ENCODE data around the gene RASA3.

Gene RASA3

GRCh38 chr13:113939944-113940297 lies 192.5 kb downstream of the RASA3 start:
- no peak for DNase-seq

DNA sequence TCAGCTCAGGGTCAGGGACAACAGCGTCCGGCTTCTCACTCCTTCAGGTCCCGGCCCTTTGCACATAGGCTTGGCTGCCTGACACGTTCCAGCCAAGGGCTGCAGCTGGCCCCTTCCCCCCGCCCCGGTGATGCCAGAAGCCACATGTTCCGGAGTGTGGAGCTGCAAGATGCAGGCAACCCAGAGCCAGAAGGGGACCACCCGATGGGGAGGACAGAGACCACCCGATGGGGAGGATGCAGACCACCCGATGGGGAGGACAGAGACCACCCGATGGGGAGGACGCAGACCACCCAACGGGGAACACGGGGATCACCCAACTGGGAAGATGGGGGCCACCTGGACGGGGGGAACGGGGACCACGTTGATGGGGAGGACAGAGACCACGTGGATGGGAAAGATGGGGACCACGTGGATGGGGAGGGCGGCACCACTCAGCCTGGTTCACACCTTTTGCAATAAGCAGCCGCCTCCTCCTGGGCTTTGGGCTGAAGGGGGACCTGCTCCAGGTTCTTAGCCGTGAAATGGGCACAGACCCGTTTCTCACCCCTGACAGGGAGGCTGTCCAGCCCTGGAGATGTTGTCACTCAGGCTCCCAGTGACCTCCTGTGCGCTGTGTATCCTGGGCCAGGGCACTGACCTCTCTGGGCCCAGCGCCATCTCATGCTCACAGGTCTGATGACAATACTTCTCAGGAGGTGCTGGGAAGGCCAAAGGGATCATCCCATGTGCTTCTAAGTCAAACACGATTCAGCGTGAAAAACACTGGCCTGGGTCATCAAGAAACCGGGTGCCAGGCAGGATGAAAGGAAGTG lies 193.1 kb downstream of the RASA3 start:
- DNase-seq: no peak

DNA sequence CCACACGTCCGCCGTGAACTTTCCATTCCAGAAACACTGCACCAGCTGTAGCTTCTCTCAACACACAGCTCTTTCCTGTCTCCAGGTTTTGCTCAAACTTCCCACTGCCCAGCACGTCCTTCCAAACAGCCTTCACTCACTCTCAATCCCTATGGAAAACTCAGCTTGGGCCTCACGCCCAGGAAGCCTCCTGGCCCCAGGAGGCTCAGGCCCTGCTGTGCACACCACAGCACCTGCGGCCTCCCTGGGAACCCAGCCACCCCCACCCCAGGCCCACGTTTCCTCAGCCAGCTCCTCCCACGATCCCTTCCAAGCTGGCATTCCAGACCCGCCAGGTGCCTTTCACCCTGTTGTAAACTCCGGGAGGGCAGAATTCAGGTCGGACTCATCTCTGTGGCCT lies 193.7 kb downstream of the RASA3 start:
- no peak for DNase-seq

DNA sequence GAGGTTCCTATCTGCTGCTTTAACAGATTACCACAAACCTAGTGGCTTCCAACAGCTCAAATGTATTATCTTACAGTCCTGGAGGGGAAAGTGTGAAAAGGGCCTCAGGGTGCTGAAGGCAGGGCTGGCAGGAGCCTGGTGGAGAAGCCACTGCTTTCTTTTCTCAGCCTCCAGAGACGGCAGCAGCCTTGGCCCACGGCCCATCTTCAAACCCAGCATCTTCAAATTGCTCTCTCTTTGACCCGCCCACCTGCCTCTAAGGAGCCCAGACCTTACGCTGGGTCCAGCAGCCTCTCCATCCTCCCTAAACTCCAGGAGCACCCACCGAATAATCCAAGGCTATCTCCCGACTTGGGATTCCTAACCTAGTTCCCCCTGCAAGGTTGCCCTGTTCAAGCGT lies 194.2 kb downstream of the RASA3 start:
- DNase-seq: no peak

- no peak for DNase-seq
These were observed 194.8 kb downstream of the RASA3 start for GRCh38 chr13:113937527-113938180.

GRCh38 chr13:113937073-113937472 lies 195.3 kb downstream of the RASA3 start:
- DNase-seq: no peak

DNA sequence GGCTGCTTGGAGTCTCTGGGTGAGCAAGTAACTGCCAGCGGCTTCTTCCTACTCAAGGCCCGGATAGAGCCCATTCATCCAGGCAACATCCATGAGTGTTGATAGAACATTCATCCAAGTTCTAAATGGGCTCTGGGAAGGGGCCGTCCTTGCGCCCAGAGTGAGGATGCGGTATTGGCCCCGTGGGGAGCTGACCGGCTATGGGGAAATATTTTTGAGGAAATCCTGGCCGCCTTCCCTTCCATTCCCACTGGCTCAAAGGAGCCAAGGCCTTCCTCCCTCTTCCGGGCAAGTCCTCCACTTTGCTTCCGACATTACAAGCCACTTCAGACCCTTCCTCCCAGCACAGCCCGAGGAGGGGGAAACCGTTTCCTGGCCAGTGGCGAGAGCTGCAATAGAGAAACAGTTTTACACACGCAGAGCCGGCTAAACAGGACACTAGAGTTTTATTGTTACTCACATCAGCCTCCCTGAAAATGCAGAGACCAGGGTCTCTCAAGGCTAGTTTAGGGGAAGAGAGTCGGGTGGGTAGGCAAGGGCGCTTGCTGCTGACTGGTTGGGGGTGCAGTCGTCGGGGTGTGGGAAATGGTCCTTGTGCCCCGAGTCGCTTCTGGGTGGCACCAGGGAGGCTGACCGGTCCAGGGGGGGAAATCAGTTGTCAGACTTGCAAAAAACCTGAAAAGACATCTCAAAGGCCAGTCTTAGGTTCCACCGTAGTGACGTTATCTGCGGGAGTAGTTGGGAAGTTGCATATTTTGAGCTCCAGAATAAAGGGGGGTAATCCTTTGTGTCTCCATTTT lies 196.1 kb downstream of the RASA3 start:
- no peak for DNase-seq

DNA sequence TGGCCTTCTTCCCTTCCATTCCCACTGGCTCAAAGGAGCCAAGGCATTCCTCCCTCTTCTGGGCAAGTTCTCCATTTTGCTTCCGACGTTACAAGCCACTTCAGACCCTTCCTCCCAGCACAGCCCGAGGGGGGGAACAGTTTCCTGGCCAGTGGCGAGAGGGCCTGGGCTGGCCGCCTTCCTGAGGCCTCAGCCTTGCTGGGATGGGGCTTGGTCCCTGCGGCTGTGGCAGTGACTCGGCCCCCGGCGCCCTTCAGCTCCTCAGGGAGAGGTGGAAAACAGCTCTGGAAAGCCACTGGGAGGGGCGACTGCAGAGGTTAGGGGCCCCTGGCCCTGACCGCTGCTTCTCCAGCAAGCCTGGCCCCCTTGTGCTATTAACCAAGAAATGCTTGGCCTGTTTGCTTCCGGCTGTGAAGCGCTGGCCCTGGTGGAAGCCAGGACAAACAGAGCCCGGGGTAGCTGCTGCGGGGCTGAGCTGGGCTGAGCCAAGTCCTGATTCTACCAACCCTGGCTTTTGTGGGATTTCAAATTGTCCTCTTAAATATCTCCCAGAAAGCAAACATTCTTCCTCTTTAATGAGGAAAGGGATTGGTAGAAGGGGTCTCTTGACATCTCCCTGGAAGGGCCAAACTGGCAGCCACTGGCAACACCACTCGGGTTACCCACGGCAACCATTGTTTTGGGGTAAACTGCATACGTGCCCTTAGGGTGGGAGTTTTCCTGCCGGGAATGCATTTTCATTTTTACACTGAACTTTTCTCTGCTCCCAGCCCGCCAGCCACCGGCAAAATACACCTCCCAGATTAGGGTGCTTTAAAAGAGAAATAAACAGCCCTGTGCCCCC lies 197.2 kb downstream of the RASA3 start:
- no peak for DNase-seq

GRCh38 chr13:113934576-113934975 lies 197.8 kb downstream of the RASA3 start:
- DNase-seq: no peak

DNA sequence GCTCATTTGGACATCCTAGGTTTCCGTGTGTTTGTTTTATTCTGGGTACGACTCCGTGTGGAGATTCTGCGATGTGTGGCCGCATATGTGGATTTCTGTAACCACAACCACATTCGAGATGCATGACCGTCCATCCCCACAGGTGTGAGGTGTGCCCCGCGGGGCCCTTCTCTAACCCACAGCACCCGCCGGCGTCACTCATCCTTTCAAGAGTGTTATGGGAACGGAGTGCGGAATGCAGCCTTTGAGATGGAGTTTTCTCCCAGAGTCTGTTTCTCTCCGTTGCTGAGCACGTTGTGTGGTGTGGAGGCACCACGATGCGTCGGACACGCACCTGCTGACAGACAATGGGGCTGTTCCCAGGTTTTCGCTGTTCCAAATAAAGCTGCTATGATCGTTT lies 198.5 kb downstream of the RASA3 start:
- no peak for DNase-seq

DNA sequence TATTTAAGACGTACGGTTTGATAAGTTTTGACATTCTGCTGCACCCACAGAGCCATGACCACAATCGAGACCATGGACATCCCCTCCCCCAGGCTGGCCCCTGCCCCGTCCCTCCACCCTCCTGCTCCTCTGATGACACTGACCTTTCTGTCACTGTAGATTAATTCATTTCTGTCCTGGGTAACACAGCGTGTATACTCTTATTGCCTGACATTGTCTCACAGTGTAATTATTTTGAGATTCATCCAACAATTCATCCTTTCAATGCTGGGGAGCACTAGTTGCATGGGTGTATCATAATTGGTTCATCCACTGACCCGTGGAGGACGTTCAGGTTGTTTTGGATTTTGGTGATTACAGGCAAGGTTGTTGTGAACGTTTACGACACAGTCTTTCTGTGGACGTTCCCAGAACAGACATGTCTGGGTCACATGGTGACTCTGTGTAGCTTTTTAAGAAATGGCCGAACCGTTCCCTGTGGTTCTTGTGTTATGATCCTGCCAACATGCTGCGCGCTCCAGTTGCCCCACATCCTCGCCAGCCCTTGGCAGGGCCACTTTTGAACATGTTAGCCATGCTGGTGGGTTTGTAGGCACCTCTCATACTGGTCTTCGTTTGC lies 200.5 kb downstream of the RASA3 start:
- no peak for DNase-seq

DNA sequence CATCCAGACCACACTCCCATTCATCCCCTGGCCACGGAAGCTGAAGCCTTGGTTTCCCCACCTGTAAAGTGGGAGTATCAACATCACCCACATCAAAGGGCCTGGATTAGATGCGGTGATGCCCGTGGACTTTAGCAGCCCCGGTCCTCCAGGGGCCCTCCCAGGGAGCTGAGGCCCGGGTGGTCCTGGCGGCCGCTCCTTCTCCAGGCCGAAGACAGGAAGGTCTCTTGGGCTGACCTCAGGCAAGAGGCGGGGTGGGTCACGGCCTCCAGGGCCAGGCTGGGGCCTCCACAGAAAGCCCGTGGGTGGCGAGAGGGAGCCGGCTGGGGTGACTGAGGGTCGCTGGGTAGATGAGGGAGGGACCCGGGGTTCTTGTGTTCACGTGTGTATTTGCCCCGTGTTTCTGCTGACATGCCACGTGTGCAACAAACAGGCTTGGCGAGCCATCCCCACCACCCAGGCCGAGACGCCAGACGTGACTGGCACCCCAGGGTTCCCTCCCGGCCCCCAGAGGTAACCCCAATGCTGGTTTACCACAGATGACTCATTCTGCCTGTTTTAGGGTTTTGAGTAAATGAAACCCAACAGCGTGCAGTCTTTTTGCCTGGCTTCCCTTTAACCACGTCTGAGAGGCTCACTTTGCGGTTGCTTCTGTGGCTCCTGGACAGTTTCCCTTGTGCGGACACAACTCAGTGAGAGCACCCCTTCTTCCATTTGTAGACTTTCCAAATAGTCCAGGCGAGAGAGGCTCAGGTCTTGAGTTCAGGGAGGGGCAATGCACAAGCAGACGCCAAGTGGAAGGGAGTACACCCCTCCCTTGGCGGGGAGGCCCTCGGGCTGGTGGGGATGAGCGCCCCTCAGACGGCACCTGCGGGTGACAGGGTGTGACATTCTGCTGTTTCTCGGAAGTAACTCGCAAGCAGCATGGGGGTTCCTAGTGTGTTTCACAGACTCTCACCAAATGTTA lies 201.5 kb downstream of the RASA3 start:
- DNase-seq: no peak

DNA sequence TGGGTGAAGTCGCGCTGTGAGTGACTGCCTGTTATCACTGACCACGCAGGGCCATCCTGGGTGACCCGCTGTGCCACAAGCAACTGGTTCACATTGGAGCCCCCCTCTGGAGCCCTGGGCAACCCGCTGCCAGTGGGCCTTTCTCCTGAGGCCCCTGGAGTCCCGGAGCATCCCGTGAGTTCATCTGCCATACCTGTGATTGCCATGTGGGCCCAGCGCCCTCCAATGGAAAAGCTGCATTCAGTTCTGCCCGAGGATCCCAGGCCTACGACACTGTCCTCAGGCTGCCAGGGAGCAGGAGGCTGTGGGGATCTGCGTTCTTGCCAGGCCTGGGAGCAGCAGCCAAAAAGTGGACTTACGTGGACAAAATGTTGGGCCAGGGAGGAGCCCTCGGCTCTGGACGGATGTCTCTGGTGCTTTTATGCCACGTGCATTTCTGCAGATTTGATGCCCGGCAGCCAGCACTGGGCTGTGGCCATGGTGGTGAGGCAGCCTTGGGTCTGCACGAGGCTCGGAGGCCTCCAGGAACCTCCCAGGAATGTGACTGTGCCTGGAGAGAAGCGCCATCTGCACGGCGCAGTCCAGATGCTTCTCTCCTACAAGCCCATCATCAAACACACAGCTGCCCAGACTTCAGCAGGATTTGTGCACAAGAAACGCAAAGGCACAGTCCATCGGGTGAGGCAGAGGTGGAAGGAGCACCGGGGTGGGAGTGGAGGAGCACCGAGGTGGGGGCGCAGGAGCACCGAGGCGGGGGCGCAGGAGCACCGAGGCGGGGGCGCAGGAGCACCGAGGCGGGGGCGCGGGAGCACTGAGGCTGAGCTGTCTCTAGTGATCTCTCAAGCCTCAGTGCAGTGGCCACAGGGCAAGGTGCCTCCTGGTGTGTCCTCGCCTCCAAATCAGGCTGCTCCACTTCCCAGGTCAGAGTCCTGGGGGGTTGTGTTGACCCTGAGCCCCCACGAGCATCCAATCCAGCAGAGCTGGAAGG lies 202.5 kb downstream of the RASA3 start:
- DNase-seq: no peak

GRCh38 chr13:113928685-113929627 lies 203.5 kb downstream of the RASA3 start:
- no peak for DNase-seq

Data from DMS 273 treated with DMSO at 0.1 percent for 48 hours (cell line).